ENCODE measurements around the gene FDX2. TPM values are rescaled to one million over a fixed set of nuclear protein-coding genes. Genes with fewer than 3 reads are reported as not detected.

The FDX2 gene
- total RNA-seq, 3 donors from 2014 or later (not counting 1 experiment from before 2014, with no cell fraction given), result 1.7 to 4.1 (median 4.0) TPM

GRCh38 chr19:10274589-10274988 is 41.2 kb downstream of the FDX2 start:
- Histone ChIP-seq H3K36me3 (ENCODE audit: control insufficient read depth, insufficient read depth, low read length) (peaks cover 23% of the 10 kb centered on the region), H3K9me3 (ENCODE audit: control insufficient read depth, insufficient read depth, low read length) (no peaks in the 10 kb centered on the region), H3K4me3 (ENCODE audit: low read length) (no peak overlapping the region), H3K27ac (ENCODE audit: low read length) (no peak overlapping the region), H3K27me3 (ENCODE audit: control insufficient read depth, insufficient read depth, low read length) (no peaks in the 10 kb centered on the region), H3K4me1 (ENCODE audit: control insufficient read depth, insufficient read depth, low read length) (peaks cover 48% of the 10 kb centered on the region)
- no peak for TF ChIP-seq CTCF (IDR thresholded peaks at IDR 0.05)
- Mint-ChIP-seq H3K27ac (peak overlapping the region; percentile 12 to 94), H3K9me3 (no peaks in the 10 kb centered on the region), H3K27me3 (ENCODE audit: low read depth in 2 of 2) (no peaks in the 10 kb centered on the region), H3K4me1 (peaks cover 35 to 43% of the 10 kb centered on the region in 2 donors), H3K36me3 (no peaks in the 10 kb centered on the region), H3K4me3 (no peak overlapping the region)
- DNase-seq (peak in 1 of 2 donors; percentile 3), ATAC-seq (no peak)
- intact Hi-C loops (cut with micrococcal nuclease), result loop anchor here (5.0 kb wide), 1 partner anchor 163 kb away; no protein-coding TSS in a partner anchor
- 97% methylated on average over 10 of the region's 10 CpGs for WGBS (ENCODE audit: insufficient coverage)

- intact Hi-C loops (cut with micrococcal nuclease), result loop anchor here (2.0 to 5.0 kb wide), 5 partner anchors 19 to 166 kb away; partner anchors contain the start of genes RAVER1 and TYK2
- Mint-ChIP-seq H3K9me3 (no peaks in the 10 kb centered on the region), H3K36me3 (no peaks in the 10 kb centered on the region), H3K4me3 (peak overlapping the region; percentile 90), H3K4me1 (peaks cover 28 to 42% of the 10 kb centered on the region in 2 donors), H3K27me3 (ENCODE audit: low read depth in 2 of 2) (no peaks in the 10 kb centered on the region), H3K27ac (peak overlapping the region; percentile 94 to 96)
- DNase-seq (peak; percentile 51 to 84), ATAC-seq (peak; percentile 23 to 39 (median 26))
- 15% methylated on average over 11 of the region's 12 CpGs for WGBS (ENCODE audit: insufficient coverage)
- no peaks in the 10 kb centered on the region for H3K9me3 ChIP-seq (ENCODE audit: control insufficient read depth, insufficient read depth, low read length)
- peaks cover 40% of the 10 kb centered on the region for H3K4me1 ChIP-seq (ENCODE audit: control insufficient read depth, insufficient read depth, low read length)
- H3K27me3 ChIP-seq (ENCODE audit: control insufficient read depth, insufficient read depth, low read length), result no peaks in the 10 kb centered on the region
- TF ChIP-seq CTCF (IDR thresholded peaks at IDR 0.05), result no peak
- H3K4me3 ChIP-seq (ENCODE audit: low read length), result peak overlapping the region; percentile 83
- H3K36me3 ChIP-seq (ENCODE audit: control insufficient read depth, insufficient read depth, low read length), result peaks cover 14% of the 10 kb centered on the region
- H3K27ac ChIP-seq (ENCODE audit: low read length), result peak overlapping the region; percentile 97
These were observed 44.2 kb downstream of the FDX2 start for GRCh38 chr19:10271543-10272086.

GRCh38 chr19:10270616-10271394 is 45.0 kb downstream of the FDX2 start, which contains the start of gene ICAM1:
Gene ICAM1, plus strand, starts transcription at chr19:10271120. Its CDS starts 40 bp downstream, at chr19:10271160.
- peaks cover 40% of the 10 kb centered on the region for H3K4me1 ChIP-seq (ENCODE audit: control insufficient read depth, insufficient read depth, low read length)
- no peaks in the 10 kb centered on the region for H3K27me3 Mint-ChIP-seq (ENCODE audit: low read depth in 2 of 2)
- intact Hi-C loops (cut with micrococcal nuclease), result loop anchor here (2.0 to 5.0 kb wide), 5 partner anchors 20 to 166 kb away; partner anchors contain the start of genes RAVER1 and TYK2
- H3K9me3 ChIP-seq (ENCODE audit: control insufficient read depth, insufficient read depth, low read length), result no peaks in the 10 kb centered on the region
- under 1% methylated on average over 51 of the region's 51 CpGs for WGBS (ENCODE audit: insufficient coverage)
- DNase-seq (peak; percentile 70 to 88), ATAC-seq (peak; percentile 49 to 75 (median 63))
- H3K27ac ChIP-seq (ENCODE audit: low read length), result peak within 1 kb of the TSS; percentile 97
- peak within 1 kb of the TSS; percentile 90 for H3K4me3 Mint-ChIP-seq
- H3K36me3 Mint-ChIP-seq, result no peaks in the 10 kb centered on the region
- no peaks in the 10 kb centered on the region for H3K9me3 Mint-ChIP-seq
- peaks cover 28 to 42% of the 10 kb centered on the region in 2 donors for H3K4me1 Mint-ChIP-seq
- no peak for TF ChIP-seq CTCF (IDR thresholded peaks at IDR 0.05)
- H3K27ac Mint-ChIP-seq, result peak within 1 kb of the TSS; percentile 94 to 96
- peak within 1 kb of the TSS; percentile 83 for H3K4me3 ChIP-seq (ENCODE audit: low read length)
- peaks cover 12% of the 10 kb centered on the region for H3K36me3 ChIP-seq (ENCODE audit: control insufficient read depth, insufficient read depth, low read length)
- no peaks in the 10 kb centered on the region for H3K27me3 ChIP-seq (ENCODE audit: control insufficient read depth, insufficient read depth, low read length)

Measured in natural killer cell (primary cell).